T-cell (primary cell): Measurements from ENCODE around the gene PRCC. TPM values are rescaled to one million over a fixed set of nuclear protein-coding genes. Genes with fewer than 3 reads are reported as not detected.

ENCODE experiments used
- ATAC-seq, 4 experiments: fragments of 200-7000 bp in 3 of 4; fragments of 150-1000 bp in 1 of 4; cut with Tn5 transposase; replicated peaks in 1 of 4; 1 replicate in 3 of 4; 2 replicates in 1 of 4; pipeline ENCODE4 v1.10.0; 2021; ENCODE audit warnings: moderate library complexity in 3 of 4, mild to moderate bottlenecking in 2 of 4, moderate number of reproducible peaks in 1 of 4
- CTCF ChIA-PET, 2 donors: fragments of 300-600 bp; sonication (Branson Sonifier 250); formaldehyde crosslinking; loops; one replicate each; lab custom pipeline; 2022; ENCODE audit warnings: antibody characterized with exemption in 2 of 2; lab: Charles Lee
- POLR2A ChIA-PET, 2 donors: fragments of 300-600 bp; sonication (Branson Sonifier 250); formaldehyde crosslinking; loops; one replicate each; lab custom pipeline; 2022; ENCODE audit warnings: antibody characterized with exemption in 2 of 2; lab: Charles Lee
- DNase-seq, 35 experiments: peaks; one replicate each; pipeline versions ENCODE4 v3.0.0 to v3.0.0-alpha.2; 2013 to 2023
- H3K27ac ChIP-seq: one replicate; pipeline ENCODE4 v1.5.1; 2013; ENCODE audit warnings: low read length
- H3K27me3 ChIP-seq, 2 experiments: replicated peaks in 1 of 2; 1 replicate in 1 of 2; 2 replicates in 1 of 2; pipeline versions ENCODE4 v1.6.1 to v1.7.0; 2013; ENCODE audit warnings: low read length in 1 of 2, mixed read lengths in 1 of 2; ENCODE audit not compliant: control insufficient read depth in 2 of 2, insufficient read depth in 2 of 2; ENCODE audit errors: extremely low read depth in 1 of 2
- H3K36me3 ChIP-seq, 2 donors: 1 replicate in 1 of 2; 2 replicates in 1 of 2; pipeline versions ENCODE4 v1.6.1 to v1.7.0; 2013; ENCODE audit warnings: low read length in 1 of 2; ENCODE audit not compliant: control insufficient read depth in 2 of 2, insufficient read depth in 1 of 2; ENCODE audit errors: extremely low read depth in 1 of 2
- H3K4me1 ChIP-seq, 2 experiments: 1 replicate in 1 of 2; 2 replicates in 1 of 2; pipeline versions ENCODE4 v1.6.1 to v1.7.0; 2013; ENCODE audit warnings: low read length in 2 of 2, mixed read lengths in 1 of 2; ENCODE audit not compliant: insufficient read depth in 2 of 2, control insufficient read depth in 1 of 2; ENCODE audit errors: extremely low read depth in 1 of 2
- H3K4me3 ChIP-seq, 2 donors: 1 replicate in 1 of 2; 2 replicates in 1 of 2; pipeline versions ENCODE4 v1.5.1 to v1.7.0; 2013; ENCODE audit warnings: mild to moderate bottlenecking in 2 of 2, low read length in 1 of 2, moderate library complexity in 1 of 2; ENCODE audit not compliant: control insufficient read depth in 1 of 2; ENCODE audit errors: extremely low read depth in 1 of 2
- H3K9me3 ChIP-seq: 2 replicates; pipeline ENCODE4 v1.7.0; 2013
- H3K27ac Mint-ChIP-seq, 2 donors: one replicate each; pipeline ENCODE4 v1.8.0; 2020 to 2021; ENCODE audit warnings: mild to moderate bottlenecking in 2 of 2, mixed read lengths in 2 of 2
- H3K27me3 Mint-ChIP-seq, 2 donors: one replicate each; pipeline ENCODE4 v1.8.0; 2021 to 2022; ENCODE audit warnings: mixed read lengths in 2 of 2
- H3K36me3 Mint-ChIP-seq: one replicate; pipeline ENCODE4 v1.8.0; 2021; ENCODE audit warnings: mixed read lengths
- H3K4me1 Mint-ChIP-seq, 3 donors: one replicate each; pipeline ENCODE4 v1.8.0; 2020 to 2022; ENCODE audit warnings: mixed read lengths in 3 of 3, mild to moderate bottlenecking in 1 of 3
- H3K4me3 Mint-ChIP-seq, 3 donors: one replicate each; pipeline ENCODE4 v1.8.0; 2020 to 2022; ENCODE audit warnings: mild to moderate bottlenecking in 3 of 3, mixed read lengths in 3 of 3, moderate library complexity in 3 of 3
- H3K9me3 Mint-ChIP-seq, 3 donors: one replicate each; pipeline ENCODE4 v1.8.0; 2020 to 2022; ENCODE audit warnings: mixed read lengths in 3 of 3
- WGBS: methylation state at CpG from one replicate; pipeline ENCODE4 v1.1.5; 2013; ENCODE audit warnings: missing lambda C conversion rate; ENCODE audit not compliant: insufficient coverage; 5-methylcytosine and 5-hydroxymethylcytosine counted together
- total RNA-seq, 35 experiments: library from RNA in 6 of 35; stranded (reverse) in 6 of 35; fragments of 120-200 nt in 1 of 35; gene quantifications; one replicate each; pipeline versions ENCODE4 v1.2.1 to v1.2.4 and lab custom pipeline; 2013 to 2026

The PRCC gene
- total RNA-seq, 5 donors from 2014 or later (not counting 1 experiment from before 2014, with no cell fraction given): 55.3 to 67.7 (median 65.4) TPM

DNA sequence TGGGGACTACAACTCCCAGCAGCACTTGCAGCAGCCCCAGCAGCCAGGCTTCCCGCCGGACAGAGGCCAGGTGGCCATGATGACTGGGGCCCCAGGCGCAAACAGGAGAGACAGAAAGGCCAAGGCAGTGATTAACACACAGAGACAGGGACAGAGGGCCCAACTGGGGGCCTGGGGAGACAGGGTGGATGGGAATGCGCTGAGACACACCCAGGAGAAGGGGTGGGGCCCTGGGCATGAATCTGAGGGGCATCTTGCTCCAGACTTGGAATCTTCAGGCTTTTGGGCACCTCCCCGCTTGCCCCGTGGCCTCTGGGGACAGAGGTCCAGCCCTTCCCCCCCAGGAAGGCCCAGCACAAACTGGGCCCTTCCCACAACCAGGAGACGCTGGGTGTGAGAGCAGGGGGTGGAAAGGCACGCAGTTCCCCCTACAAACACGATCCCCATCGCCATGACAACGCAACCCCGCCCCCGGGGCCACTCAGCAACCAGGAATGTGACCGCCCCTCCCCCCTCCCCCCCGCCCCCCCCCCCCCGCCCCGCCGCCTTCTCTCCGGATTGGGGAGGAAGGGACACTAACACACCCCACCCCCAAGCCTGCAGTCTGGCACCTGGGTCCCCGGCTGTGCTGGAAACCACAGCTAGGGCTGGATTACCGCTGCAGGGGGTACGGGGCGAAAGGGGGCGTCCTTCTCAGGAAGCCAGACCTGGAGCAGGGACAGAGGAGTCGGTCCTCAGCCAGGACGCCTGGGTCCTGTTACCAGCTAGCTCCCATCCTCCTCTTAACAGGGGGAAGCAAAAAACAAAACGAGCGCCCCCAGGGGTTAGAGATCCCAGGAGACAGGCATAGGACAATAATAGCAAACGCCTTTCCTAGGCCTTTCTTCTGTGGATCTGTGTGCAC is 20.4 kb upstream of the PRCC start:
- peak in 1 of 4 experiments; percentile 7 for ATAC-seq
- WGBS: 20% methylated on average over 9 of the region's 29 CpGs
- POLR2A ChIA-PET: no interaction called here

DNA sequence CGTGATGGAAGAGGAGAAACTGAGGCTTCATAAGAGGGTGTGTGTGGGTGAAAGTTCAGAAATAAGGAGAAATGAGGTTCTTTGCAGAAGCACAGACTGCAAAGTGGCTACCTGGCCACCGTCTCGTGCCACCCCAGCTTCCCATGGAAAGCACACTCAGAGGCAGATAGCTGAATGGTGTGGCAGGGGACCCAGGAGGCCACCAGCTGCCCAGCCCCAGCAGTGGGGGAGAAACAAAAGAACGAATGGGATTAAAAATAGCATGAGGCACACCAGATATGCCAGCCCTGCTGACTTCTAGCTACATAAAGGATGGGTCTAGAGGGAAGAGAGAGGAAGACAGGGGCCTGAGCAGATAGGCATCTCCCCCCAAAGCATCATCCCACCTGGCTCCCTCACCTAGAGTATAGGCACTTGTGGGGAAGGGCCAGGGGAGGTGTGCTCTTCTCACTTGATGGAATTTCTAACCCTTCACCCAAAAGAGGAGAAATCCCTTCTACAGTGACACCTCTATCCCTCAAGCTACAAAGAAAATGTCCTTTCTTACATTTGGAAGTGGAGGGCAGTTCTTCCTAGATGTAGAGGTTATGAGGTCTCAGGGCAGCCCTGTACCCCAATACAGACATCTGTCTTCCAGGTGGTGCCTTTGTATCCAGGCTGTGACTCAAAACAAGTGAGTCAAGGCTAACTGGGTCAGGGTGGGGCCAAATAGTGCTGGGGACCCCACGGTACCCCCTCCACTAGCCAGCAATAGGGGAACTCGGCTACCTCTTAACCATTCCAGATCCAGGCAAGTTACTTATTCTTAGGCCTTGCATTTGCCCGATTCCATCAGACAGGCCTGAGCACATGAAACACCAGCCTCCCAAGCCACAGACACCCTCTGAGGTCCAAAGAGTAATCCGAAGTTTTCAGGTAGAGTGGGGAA is 19.3 kb upstream of the PRCC start:
- DNase-seq (peak in 1 of 35 experiments; percentile 25), ATAC-seq (no peak)
- peak overlapping the region; percentile 91 to 93 (median 92) for H3K4me3 Mint-ChIP-seq
- Histone ChIP-seq H3K9me3 (no peaks in the 10 kb centered on the region), H3K4me3 (peak overlapping the region; percentile 66 to 94), H3K27me3 (no peaks in the 10 kb centered on the region), H3K36me3 (peaks cover 13 to 21% of the 10 kb centered on the region in 2 donors), H3K4me1 (peaks cover 46 to 59% of the 10 kb centered on the region in 2 experiments), H3K27ac (peak overlapping the region; percentile 68)
- peaks cover 19% of the 10 kb centered on the region for H3K36me3 Mint-ChIP-seq
- 13% methylated on average over 4 of the region's 8 CpGs for WGBS
- no peaks in the 10 kb centered on the region for H3K9me3 Mint-ChIP-seq
- no peaks in the 10 kb centered on the region for H3K27me3 Mint-ChIP-seq
- H3K4me1 Mint-ChIP-seq: peaks cover 61 to 63% (median 62%) of the 10 kb centered on the region in 3 donors
- POLR2A ChIA-PET: no interaction called here
- CTCF ChIA-PET: interaction anchor here (0.6 to 1.2 kb wide), 4 partner anchors 19 to 101 kb away, joined by 3 to 10 read pairs (median 4); partner anchors contain the start of genes ISG20L2 (in 1 of the 2) and METTL25B (in 1 of the 2)
- peak overlapping the region; percentile 97 to 98 for H3K27ac Mint-ChIP-seq

More for the DNA sequence above, 20.4 kb upstream of the PRCC start:
- no peaks in the 10 kb centered on the region for H3K9me3 ChIP-seq
- Mint-ChIP-seq H3K36me3 (peaks cover 28% of the 10 kb centered on the region), H3K27ac (peak overlapping the region; percentile 97 to 98), H3K4me3 (peak overlapping the region; percentile 91 to 93 (median 92)), H3K9me3 (no peaks in the 10 kb centered on the region), H3K4me1 (peaks cover 56 to 57% (median 56%) of the 10 kb centered on the region in 3 donors), H3K27me3 (no peaks in the 10 kb centered on the region)
- peak in 33 of 35 experiments; percentile 11 to 78 (median 53) for DNase-seq
- H3K36me3 ChIP-seq: peaks cover 14 to 26% of the 10 kb centered on the region in 2 donors
- peaks cover 39 to 49% of the 10 kb centered on the region in 2 experiments for H3K4me1 ChIP-seq
- no peaks in the 10 kb centered on the region for H3K27me3 ChIP-seq
- H3K4me3 ChIP-seq: peak overlapping the region; percentile 46 to 66
- CTCF ChIA-PET: interaction anchor here (0.7 to 1.2 kb wide), 4 partner anchors 18 to 267 kb away, joined by 3 to 4 read pairs (median 4); partner anchors contain the start of genes ISG20L2 (in 1 of the 2) and METTL25B (in 1 of the 2)
- peak overlapping the region; percentile 92 for H3K27ac ChIP-seq

DNA sequence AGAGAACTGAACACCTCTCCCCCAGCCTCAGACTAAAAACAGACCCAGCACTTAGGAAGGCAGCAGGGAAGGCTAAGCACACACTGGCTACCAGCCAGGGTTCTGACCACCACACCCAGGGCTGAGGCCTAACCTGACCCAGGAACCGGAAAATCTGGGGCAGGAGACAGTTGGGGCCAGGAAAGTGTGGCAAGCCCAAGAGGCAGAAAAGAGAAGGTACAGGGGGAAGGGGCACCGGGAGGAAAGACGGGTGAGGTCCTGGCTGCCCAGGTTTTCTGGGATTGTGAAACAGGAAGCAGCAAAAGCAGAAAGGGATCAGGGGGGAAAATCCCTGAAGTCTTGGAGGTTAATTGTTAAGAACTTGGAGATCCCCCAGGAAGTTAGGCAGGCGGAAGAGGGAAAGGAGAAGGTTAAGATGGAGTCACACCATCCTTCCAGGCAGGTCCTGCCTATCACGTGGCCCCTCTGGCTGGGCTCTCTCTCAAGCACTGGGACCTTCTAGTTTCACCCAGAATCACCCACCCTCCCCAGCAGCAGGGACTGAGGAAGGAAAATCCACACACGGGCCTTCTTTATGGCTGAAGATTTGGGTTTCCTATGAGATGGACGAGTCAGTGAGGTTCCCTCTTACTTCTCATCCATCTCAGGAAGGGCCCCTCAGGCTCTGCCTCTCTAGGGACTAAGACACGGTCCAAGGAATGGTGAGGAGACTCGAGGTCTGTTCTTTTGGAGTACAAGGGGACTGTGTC is 18.5 kb upstream of the PRCC start:
- Histone ChIP-seq H3K4me1 (peaks cover 47 to 60% of the 10 kb centered on the region in 2 experiments), H3K27ac (peak overlapping the region; percentile 68), H3K36me3 (peaks cover 7 to 13% of the 10 kb centered on the region in 2 donors), H3K9me3 (no peaks in the 10 kb centered on the region), H3K27me3 (no peaks in the 10 kb centered on the region), H3K4me3 (peak overlapping the region; percentile 44 to 94)
- ATAC-seq (no peak), DNase-seq (peak in 1 of 35 experiments; percentile 37)
- ChIA-PET POLR2A (no interaction called here), CTCF (no interaction called here)
- peak overlapping the region; percentile 97 to 98 for H3K27ac Mint-ChIP-seq
- H3K4me3 Mint-ChIP-seq: peak overlapping the region; percentile 91 to 93 (median 92)
- H3K4me1 Mint-ChIP-seq: peaks cover 65 to 69% (median 68%) of the 10 kb centered on the region in 3 donors
- H3K9me3 Mint-ChIP-seq: no peaks in the 10 kb centered on the region
- peaks cover 13% of the 10 kb centered on the region for H3K36me3 Mint-ChIP-seq
- no peaks in the 10 kb centered on the region for H3K27me3 Mint-ChIP-seq
- WGBS: 27% methylated on average over 4 of the region's 9 CpGs

- ChIA-PET CTCF (interaction anchor here in 1 of 2 donors (3.9 kb wide), 1 partner anchor 22 kb away, joined by 40 read pairs; the partner anchor contains the start of genes ISG20L2 and METTL25B), POLR2A (no interaction called here)
- Histone ChIP-seq H3K4me1 (peaks cover 47 to 60% of the 10 kb centered on the region in 2 experiments), H3K36me3 (peaks cover 3 to 8% of the 10 kb centered on the region in 2 donors), H3K4me3 (peak overlapping the region; percentile 91 to 94), H3K27me3 (no peaks in the 10 kb centered on the region), H3K27ac (peak overlapping the region; percentile 68), H3K9me3 (no peaks in the 10 kb centered on the region)
- no peak for ATAC-seq
- H3K27me3 Mint-ChIP-seq: no peaks in the 10 kb centered on the region
- peak overlapping the region; percentile 91 to 93 (median 92) for H3K4me3 Mint-ChIP-seq
- no peak for DNase-seq
- H3K4me1 Mint-ChIP-seq: peaks cover 65 to 70% (median 69%) of the 10 kb centered on the region in 3 donors
- no CpG with 5 or more reads among the region's 8 CpGs for WGBS
- H3K9me3 Mint-ChIP-seq: no peaks in the 10 kb centered on the region
- peaks cover 10% of the 10 kb centered on the region for H3K36me3 Mint-ChIP-seq
- H3K27ac Mint-ChIP-seq: peak overlapping the region; percentile 97 to 98
Measured at GRCh38 chr1:156749419-156750118, 17.8 kb upstream of the PRCC start.

GRCh38 chr1:156750191-156750672 is 17.1 kb upstream of the PRCC start:
- ChIA-PET CTCF (interaction anchor here in 1 of 2 donors (3.9 kb wide), 1 partner anchor 23 kb away, joined by 40 read pairs; the partner anchor contains the start of genes ISG20L2 and METTL25B), POLR2A (no interaction called here)
- H3K4me1 ChIP-seq: peaks cover 47 to 60% of the 10 kb centered on the region in 2 experiments
- no peak for ATAC-seq
- peaks cover 0 to 1% of the 10 kb centered on the region in 2 donors for H3K36me3 ChIP-seq
- WGBS: 0% methylated on average over 2 of the region's 5 CpGs
- H3K36me3 Mint-ChIP-seq: peaks cover 8% of the 10 kb centered on the region
- peak overlapping the region; percentile 91 to 93 (median 92) for H3K4me3 Mint-ChIP-seq
- peaks cover 66 to 72% (median 72%) of the 10 kb centered on the region in 3 donors for H3K4me1 Mint-ChIP-seq
- H3K27me3 ChIP-seq: no peaks in the 10 kb centered on the region
- no peaks in the 10 kb centered on the region for H3K9me3 Mint-ChIP-seq
- H3K9me3 ChIP-seq: no peaks in the 10 kb centered on the region
- H3K27me3 Mint-ChIP-seq: no peaks in the 10 kb centered on the region
- peak overlapping the region; percentile 68 for H3K27ac ChIP-seq
- peak in 7 of 35 experiments; percentile 10 to 44 (median 26) for DNase-seq
- peak overlapping the region; percentile 91 to 94 for H3K4me3 ChIP-seq
- H3K27ac Mint-ChIP-seq: peak overlapping the region; percentile 97 to 98
